Fibroblast of lung (primary cell): Measurements from ENCODE around the gene TRPM3.

ENCODE experiments used
- CTCF ChIP-seq, 2 donors: IDR thresholded peaks in 1 of 2; conservative IDR thresholded peaks in 1 of 2; 1 replicate in 1 of 2; 2 replicates in 1 of 2; pipeline ENCODE4 v1.5.1; 2011 to 2012; ENCODE audit warnings: low read length in 2 of 2, control low read depth in 1 of 2, inconsistent platforms in 1 of 2, low read depth in 1 of 2, mild to moderate bottlenecking in 1 of 2
- EZH2 ChIP-seq: IDR thresholded peaks from 2 replicates; pipeline ENCODE4 v1.5.1; 2012; ENCODE audit warnings: low read length, control low read depth, mild to moderate bottlenecking; ENCODE audit errors: missing control alignments

DNA sequence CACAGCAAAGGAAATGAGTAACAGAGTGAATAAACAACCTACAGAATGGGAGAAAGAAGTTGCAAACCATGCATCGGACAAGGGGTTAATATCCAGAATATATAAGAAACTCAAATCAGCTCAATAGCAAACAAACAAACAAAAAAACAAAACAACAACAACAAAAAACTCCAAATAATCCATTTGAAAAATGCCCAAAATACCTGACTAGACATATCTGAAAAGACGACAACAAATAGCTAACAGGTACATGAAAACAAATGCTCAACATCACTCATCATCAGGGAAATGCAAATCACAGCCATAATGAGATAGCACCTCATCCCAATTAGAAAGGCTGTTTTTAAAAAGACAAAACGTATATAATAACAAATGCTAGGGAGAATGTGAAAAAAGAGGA lies 111.2 kb downstream of the TRPM3 start:
- TF ChIP-seq CTCF (conservative IDR thresholded peaks at IDR 0.05 in 1 of 2, IDR thresholded peaks at IDR 0.05 in 1 of 2; ENCODE audit: low read depth in 1 of 2, low read length in 2 of 2) (no peak), EZH2 (no peak)
